Left lung (tissue), 10 donors: Measurements from ENCODE around the gene TMEM156. TPM values are rescaled to one million over a fixed set of nuclear protein-coding genes. Genes with fewer than 3 reads are reported as not detected.

Experiments used
- ATAC-seq: fragments of 200-7000 bp; cut with Tn5 transposase; one replicate; pipeline ENCODE4 v1.9.1; 2020; ENCODE audit warnings: moderate library complexity
- DNase-seq, 4 donors: peaks; one replicate each; pipeline ENCODE4 v3.0.0-alpha.2; 2013 to 2020
- H3K27ac ChIP-seq, 2 donors: fragments of 200-600 bp; sonication (generic) in 1 of 2; one replicate each; pipeline versions ENCODE4 v1.5.0 to v1.8.0; 2020 to 2021
- H3K27me3 ChIP-seq, 2 donors: fragments of 200-600 bp; sonication (generic) in 1 of 2; one replicate each; pipeline versions ENCODE4 v1.5.0 to v1.8.0; 2020 to 2021
- H3K36me3 ChIP-seq, 2 donors: fragments of 200-600 bp; sonication (generic) in 1 of 2; one replicate each; pipeline versions ENCODE4 v1.5.0 to v1.8.0; 2020 to 2021
- H3K4me1 ChIP-seq, 2 donors: fragments of 200-600 bp; one replicate each; pipeline ENCODE4 v1.8.0; 2021
- H3K4me3 ChIP-seq, 2 donors: fragments of 200-600 bp; sonication (generic) in 1 of 2; one replicate each; pipeline versions ENCODE4 v1.5.0 to v1.8.0; 2020 to 2021; ENCODE audit warnings: mild to moderate bottlenecking in 1 of 2
- H3K9me3 ChIP-seq, 2 donors: fragments of 200-600 bp; sonication (generic) in 1 of 2; one replicate each; pipeline versions ENCODE4 v1.5.0 to v1.8.0; 2020 to 2021
- CTCF ChIP-seq, 2 donors: fragments of 200-600 bp; sonication (generic) in 1 of 2; IDR thresholded peaks; one replicate each; pipeline versions ENCODE4 v1.5.0 to v1.8.0; 2021; ENCODE audit warnings: antibody characterized with exemption in 2 of 2
- intact Hi-C, 2 donors: fragments of 100-400 bp; cut with DNase I; formaldehyde crosslinking; loops; one replicate each; pipeline versions ENCODE4 v1.11.2 to v1.14.2; 2022
- polyA plus RNA-seq, 6 donors: library from polyadenylated mRNA; unstranded; fragments of 120-200 nt; gene quantifications; one replicate each; pipeline ENCODE4 v1.2.1, GENCODE V29; 2013; ENCODE audit not compliant: insufficient read length in 6 of 6
- total RNA-seq, 2 donors: library from RNA; stranded (reverse); fragmentation: NEBNext Ultra II Directional; extraction: Animal tissue kit (Norgen Biotek cat#: 25700); gene quantifications; one replicate each; pipeline ENCODE4 v1.2.1, GENCODE V29; 2021
- donor health status: DM: no; HTN: yes; CAD: no.
- donor health status: DM: no; HTN: no; CAD: no.

The TMEM156 gene
- total and polyA plus RNA-seq, 8 donors, result 0.29 to 1.8 (median 0.95) TPM; not detected in 1

- Histone ChIP-seq H3K4me3 (no peak overlapping the region), H3K9me3 (no peaks in the 10 kb centered on the region), H3K27me3 (no peaks in the 10 kb centered on the region), H3K36me3 (peaks cover 0 to 91% of the 10 kb centered on the region in 2 donors), H3K4me1 (peaks cover 0 to 5% of the 10 kb centered on the region in 2 donors), H3K27ac (no peak overlapping the region)
- intact Hi-C loops, result no loop called here
- TF ChIP-seq CTCF (IDR thresholded peaks at IDR 0.05), result no peak
- no peak for DNase-seq
- ATAC-seq, result no peak
Observed at GRCh38 chr4:38923746-38924145, 108.5 kb downstream of the TMEM156 start.

- H3K9me3 ChIP-seq, result no peaks in the 10 kb centered on the region
- H3K4me3 ChIP-seq, result no peak overlapping the region
- ATAC-seq (no peak), DNase-seq (no peak)
- peaks cover 0 to 5% of the 10 kb centered on the region in 2 donors for H3K4me1 ChIP-seq
- peaks cover 0 to 88% of the 10 kb centered on the region in 2 donors for H3K36me3 ChIP-seq
- H3K27me3 ChIP-seq, result no peaks in the 10 kb centered on the region
- H3K27ac ChIP-seq, result no peak overlapping the region
- intact Hi-C loops, result no loop called here
- no peak for TF ChIP-seq CTCF (IDR thresholded peaks at IDR 0.05)
Observed at GRCh38 chr4:38921151-38921550, 111.1 kb downstream of the TMEM156 start.

DNA sequence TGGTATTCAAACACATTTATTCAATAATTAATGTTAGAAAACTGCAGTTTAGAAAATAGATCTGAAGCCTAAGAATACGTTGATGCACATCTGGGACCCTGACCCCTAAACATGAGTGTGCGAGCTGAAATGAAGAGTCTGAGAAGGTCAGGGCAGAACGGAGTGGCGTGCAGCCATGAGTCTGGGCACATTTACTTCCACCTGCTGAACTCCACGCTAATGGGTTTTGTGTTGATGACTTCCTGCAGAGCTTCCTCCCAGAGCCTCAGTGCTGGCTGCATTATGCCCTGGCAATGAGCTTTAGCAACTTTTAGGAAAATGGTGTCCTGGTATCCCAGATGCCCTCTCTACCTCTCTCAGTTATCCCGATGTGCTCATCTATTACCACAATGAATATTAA, 111.5 kb downstream of the TMEM156 start:
- intact Hi-C loops, result no loop called here
- Histone ChIP-seq H3K4me3 (no peak overlapping the region), H3K36me3 (peaks cover 0 to 89% of the 10 kb centered on the region in 2 donors), H3K27ac (no peak overlapping the region), H3K9me3 (no peaks in the 10 kb centered on the region), H3K4me1 (peaks cover 0 to 5% of the 10 kb centered on the region in 2 donors), H3K27me3 (no peaks in the 10 kb centered on the region)
- ATAC-seq (no peak), DNase-seq (no peak)
- no peak for TF ChIP-seq CTCF (IDR thresholded peaks at IDR 0.05)

GRCh38 chr4:38920186-38920585, 112.0 kb downstream of the TMEM156 start:
- intact Hi-C loops, result no loop called here
- H3K36me3 ChIP-seq, result peaks cover 0 to 88% of the 10 kb centered on the region in 2 donors

GRCh38 chr4:38919494-38919893, 112.7 kb downstream of the TMEM156 start:
- ATAC-seq, result no peak
- intact Hi-C loops, result no loop called here
- H3K36me3 ChIP-seq, result peaks cover 0 to 92% of the 10 kb centered on the region in 2 donors

More at GRCh38 chr4:38920186-38920585, 112.0 kb downstream of the TMEM156 start:
- no peak for ATAC-seq
- H3K9me3 ChIP-seq, result no peaks in the 10 kb centered on the region
- peaks cover 0 to 5% of the 10 kb centered on the region in 2 donors for H3K4me1 ChIP-seq
- no peak for TF ChIP-seq CTCF (IDR thresholded peaks at IDR 0.05)
- no peak for DNase-seq
- H3K27me3 ChIP-seq, result no peaks in the 10 kb centered on the region
- H3K27ac ChIP-seq, result no peak overlapping the region
- H3K4me3 ChIP-seq, result no peak overlapping the region

More at GRCh38 chr4:38919494-38919893, 112.7 kb downstream of the TMEM156 start:
- no peak for DNase-seq
- TF ChIP-seq CTCF (IDR thresholded peaks at IDR 0.05), result no peak
- no peaks in the 10 kb centered on the region for H3K27me3 ChIP-seq
- peaks cover 0 to 5% of the 10 kb centered on the region in 2 donors for H3K4me1 ChIP-seq
- H3K27ac ChIP-seq, result no peak overlapping the region
- H3K9me3 ChIP-seq, result no peaks in the 10 kb centered on the region
- no peak overlapping the region for H3K4me3 ChIP-seq
